Activated T-helper 1 cell treated with anti-CD3 and anti-CD28 coated beads, Interleukin-2, amount 50 U/mL, for 16 hours (primary cell): ENCODE data around the gene AGAP3.

Experiments
- DNase-seq, 2 donors: peaks; one replicate each; pipeline ENCODE4 v3.0.0-alpha.2; 2020; ENCODE audit warnings: low read depth in 1 of 2, low spot score in 1 of 2

Gene AGAP3

DNA sequence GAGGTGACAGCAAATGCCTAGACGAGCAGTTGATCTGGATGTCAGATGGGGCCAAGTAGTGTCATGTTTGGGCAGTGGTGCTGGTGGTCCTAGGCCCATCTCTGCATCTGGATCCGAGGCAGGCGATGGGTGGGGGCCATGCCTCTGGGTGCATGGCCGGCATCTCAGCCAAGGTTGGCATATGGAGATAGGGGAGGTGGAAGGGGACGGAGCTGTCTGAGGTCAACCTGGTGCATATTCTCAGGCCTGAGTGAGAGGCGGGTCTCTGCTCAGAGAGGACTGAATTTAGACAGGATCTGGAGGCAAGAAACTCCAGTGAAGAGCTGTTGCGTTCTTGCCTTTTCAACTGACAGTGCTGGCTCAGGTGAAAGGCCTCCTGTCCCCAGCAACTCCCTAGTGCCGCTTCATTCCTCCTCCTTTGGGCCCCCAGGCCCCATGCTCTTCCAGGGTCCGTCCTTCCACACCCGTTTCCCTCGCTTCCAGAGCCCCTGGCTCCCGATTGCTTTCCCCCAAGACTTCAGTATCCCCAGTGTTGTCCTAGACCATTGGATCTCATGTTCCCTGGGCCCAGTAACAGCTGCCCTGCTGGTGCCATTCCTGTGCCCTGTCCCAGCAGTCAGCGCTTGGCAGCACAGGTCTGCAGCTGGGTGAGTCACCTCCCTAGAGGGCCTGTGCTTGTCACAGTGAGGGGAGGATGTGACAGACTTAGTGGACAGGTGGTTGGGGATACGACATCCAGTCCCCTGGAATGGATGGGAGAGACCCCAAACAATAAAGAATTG, 48.7 kb downstream of the AGAP3 start:
- DNase-seq = no peak

DNA sequence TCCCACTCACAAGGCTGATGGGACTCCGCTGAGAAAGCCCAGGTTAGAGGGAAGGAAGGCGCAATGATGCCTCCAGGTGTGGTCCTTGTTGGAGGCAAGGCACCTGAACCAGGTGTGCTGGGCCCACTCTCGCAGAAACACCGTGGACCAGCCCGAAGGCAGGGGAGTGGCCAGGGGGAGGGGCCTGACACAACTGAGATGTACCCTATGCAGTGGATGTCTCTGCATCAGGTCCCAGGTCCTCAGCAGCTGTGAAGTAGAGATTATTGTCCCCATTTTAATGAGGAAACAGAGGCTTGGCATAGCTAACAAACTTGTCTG, 49.2 kb downstream of the AGAP3 start:
- DNase-seq = no peak

DNA sequence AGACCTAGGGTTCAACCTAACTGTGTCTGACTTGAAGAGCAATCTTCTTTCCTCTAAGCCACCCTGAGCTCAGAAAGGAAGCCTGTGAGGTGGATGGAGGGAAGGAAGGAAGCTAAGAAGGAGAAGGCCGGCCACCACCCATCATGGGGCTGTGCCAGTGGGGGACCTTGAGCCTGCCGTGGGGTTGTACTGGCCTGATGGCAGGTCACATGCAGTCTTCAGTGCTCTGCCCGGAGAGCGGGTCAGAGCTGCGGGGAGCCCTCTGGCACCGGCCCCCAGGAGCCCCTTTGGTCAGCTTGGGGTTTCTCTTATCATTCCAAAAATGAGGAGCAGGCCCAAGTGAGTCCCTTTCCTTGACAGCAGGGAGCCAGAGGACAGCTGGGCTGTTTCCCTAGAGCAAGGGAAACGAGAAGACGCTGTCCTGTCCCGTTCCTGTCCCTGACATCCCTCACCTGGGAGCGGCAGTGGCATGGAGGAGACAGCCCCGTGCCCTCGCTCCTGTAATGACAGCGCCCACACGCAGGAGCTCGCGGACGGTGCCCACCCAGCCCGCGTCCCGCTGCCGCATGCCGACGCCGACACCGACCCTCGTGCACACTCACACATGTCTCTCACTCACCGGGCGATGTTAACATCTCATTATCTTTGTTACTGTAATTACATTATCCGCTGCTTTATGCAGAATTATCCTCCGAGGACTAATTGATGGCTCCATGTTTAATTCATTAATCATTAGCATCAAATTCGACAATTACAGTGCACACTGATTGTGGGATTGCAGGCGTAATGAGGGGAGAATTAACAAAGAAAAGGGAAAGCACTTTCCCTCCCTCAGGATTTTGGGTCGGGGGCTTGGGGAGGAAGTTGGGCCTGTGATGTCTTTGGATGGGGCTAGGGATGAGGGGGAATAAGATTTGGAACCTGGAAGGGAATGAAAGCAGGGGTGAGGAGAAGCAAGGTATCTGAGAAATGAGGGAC, 49.9 kb downstream of the AGAP3 start:
- DNase-seq = no peak

DNA sequence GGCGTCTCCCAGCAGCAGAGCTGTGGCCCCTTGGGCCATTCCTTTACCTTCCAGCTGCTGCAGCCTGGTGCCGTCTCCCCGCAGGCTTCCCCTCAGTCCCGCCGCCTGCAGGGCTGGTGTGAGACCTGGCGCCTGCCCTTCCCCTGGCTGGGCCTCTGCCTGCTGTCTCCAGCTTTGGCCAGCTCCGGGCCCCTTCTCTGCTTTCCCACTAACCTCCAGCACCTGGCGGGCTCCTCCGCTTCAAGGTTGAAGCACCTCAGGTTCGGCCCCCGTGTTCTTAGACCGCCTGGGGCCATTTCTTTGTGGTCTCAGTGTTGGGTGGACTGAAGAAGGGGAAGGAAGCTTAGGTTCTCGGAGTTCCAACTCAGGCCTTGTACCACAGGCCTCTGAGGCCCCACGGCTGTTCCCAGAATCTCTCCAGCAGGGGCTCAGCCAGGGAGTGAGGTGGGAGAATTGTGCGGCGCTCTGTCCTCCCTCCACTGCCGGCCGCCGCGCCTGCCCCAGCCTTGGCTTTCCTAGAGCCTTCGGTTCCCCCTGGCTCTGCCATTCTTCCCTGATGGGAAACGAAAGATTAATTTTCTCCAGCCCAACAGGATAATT, 50.9 kb downstream of the AGAP3 start:
- no peak for DNase-seq

DNA sequence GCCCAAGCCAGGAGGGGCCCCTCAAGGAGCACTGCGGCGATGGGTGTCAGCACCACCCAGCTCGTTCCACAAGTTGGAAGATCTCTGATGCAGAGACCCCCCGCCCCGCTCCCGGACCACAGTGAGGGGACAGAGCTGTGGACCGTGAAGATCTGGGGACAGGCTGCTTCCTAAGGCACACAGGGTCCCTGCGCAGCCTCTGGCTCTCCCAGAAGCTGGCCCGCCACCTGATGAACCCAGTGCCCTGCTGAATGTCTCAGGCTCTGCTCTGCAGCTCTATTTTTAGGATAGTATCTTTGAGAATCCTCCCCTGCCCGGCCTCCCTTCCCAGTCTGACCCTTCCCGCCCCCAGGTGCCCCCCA, 51.5 kb downstream of the AGAP3 start:
- DNase-seq = no peak

DNA sequence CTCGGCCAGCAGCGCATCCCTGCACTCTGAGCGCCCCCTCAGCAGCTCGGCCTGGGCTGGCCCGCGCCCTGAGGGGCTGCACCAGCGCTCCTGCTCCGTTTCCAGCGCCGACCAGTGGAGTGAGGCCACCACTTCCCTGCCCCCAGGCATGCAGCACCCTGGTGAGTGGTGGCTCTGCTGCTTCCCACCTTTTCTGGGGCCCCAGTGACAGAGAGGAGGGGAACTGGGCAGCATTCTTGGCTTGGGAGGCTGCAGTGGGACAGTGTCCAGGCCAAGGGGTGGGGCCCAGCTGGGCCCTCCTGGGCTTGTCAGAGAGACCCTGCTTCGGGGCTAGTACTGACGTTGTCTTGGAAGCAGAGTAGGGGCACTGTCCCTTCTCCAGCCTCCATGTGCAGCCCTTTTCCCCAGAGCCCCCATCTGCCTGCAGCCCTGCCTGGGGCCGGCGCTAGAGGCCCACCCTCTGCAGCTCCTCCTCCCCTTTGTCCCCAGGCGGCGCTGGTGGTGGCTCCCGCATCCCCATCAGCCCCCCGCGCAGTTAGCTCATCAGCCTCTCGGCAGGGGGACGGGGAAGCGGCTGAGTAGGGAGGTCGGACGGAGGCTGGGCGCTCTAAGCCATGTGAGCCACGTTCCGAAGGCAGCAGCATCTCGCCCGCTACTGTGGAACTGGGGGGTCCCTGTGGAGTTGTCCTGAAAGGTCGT, 52.0 kb downstream of the AGAP3 start:
- DNase-seq = no peak

DNA sequence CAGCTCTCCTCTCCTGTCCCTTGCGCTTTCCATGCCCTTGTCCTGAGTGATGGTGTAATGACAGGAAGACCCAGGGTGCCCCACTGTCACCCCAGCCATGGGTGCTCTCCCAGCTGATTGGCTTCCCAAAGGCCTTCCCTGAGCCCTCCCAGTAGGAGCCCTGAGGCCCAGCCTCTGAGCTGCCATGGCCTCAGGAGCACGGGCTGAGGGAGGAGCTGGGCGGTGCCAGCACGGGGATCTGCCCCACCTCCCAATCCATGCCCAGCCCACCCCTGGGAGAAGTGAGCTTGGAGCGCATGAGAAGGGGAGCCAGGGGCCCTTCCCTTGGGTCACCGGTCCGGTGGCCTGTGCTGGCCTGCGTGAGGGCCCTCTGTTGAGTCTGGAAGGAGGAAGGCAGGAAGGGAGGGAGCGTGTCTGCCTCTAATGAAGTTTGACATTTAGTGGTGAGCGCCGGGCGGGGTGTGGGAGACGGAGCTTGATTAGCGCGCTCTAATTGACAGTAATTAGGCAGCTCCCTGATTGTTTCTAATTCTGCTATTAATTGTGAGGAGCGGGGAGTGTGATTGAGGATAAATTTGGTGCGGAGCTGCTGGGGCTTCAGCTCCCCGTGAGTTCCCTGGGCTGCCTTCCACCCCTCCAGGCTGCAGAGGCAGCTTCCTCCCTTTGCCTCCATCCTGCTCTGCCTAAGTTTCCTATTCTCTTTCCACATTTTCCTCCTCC, 53.0 kb downstream of the AGAP3 start:
- no peak for DNase-seq

DNA sequence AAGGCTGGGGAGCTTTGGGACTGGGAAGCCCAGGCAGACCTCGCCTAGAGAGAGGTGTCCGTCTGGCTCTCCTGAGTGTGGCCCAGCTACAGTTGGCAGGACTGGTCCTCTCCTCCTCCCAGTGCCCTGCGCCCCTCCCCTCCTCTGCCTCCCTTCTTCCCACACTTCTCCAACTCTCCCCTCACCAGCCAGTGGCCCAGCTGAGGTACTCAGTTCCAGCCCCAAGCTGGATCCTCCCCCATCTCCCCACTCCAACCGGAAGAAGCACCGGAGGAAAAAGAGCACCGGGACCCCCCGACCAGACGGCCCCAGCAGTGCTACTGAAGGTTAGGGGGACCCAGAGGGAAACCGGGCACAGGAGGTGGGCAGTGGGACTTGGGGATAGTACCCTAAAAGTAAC, 53.5 kb downstream of the AGAP3 start:
- no peak for DNase-seq

DNA sequence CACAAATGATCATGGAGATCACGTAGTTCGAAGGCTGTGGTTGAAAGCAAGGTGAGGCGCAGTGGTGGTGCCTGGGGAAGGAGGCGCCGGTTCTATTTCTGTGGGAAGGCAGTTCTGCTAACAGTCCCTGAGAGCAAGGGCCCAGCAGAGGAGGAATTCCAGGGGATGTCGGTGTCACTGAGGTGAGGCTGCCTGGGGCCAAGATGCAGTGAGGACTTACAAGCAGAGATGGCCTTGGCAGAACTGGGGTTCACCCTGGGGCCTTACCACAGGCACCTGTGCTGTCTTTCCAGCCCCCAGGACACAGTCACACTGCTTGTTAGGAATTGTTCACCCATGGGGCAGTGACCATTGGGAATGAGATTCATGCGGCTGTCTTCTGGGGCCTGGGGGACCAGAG, 54.6 kb downstream of the AGAP3 start:
- no peak for DNase-seq

DNA sequence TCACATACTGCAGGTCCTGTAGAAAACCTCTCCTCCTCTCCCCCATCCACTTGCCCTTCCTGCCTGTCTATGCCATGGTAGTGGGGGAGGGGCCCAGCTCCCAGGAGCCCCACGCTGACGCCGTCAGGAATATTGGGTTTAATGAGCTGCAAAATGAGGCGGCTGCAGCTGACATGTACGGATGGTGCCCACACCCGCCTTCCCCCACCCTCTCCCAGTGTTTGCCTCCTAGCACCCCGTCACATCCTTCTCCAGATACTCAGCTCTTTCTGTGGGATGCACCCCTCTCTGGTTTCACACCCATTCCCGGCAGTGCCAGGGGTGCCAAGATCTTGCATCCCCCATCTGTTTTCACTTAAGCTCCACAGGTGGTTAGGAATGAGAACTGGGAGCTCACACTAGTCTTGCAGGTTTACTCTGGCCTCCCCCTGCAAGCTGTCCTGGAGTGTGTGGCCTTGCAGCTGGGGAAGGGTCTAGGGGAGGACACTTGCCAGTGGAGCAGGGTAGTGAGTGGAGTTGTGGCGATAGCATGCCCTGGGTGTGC, 55.1 kb downstream of the AGAP3 start:
- DNase-seq = no peak

DNA sequence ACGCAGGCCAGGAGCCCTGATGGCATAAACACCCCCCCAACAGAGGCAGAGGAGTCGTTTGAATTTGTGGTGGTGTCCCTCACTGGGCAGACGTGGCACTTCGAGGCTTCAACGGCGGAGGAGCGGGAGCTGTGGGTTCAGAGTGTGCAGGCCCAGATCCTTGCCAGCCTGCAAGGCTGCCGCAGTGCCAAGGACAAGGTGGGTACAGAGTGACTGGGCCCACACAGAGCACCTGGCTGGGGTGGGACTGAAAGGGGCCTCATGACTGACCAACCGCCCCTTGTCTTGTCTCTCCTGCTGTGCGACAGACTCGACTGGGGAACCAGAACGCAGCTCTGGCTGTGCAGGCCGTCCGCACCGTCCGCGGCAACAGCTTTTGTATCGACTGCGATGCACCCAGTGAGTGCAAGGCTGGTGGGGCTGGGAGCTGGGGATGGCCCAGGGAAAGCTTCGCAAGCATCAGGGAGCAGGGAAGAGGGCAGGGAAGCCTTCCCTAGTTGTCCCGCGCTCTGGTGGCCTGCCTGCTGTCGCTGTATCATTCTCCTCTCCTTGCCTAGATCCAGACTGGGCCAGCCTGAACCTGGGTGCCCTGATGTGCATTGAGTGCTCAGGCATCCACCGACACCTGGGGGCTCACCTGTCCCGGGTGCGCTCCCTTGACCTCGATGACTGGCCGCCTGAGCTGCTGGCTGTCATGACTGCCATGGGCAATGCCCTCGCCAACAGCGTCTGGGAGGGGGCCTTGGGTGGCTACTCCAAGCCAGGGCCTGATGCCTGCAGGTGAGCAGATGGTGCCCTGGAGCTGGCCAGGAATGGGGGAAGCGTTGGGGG, 55.8 kb downstream of the AGAP3 start:
- no peak for DNase-seq

DNA sequence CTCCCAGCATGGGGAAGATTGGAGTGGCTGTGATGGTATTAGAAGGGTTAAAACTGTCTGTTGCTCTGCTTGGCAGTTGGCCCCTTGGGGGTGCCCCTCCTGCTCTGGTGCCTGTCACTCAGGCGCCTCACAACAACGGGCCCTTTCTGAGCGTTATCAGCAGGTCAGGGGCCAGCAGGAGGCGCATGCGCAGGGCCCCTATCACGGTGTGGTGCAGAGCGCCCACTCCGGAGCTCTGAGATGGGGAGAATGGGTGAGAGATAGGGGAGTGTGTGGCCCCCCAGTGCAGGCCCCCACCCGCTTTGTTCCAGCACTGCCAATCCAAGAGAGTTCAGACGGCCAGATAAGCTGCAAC, 56.4 kb downstream of the AGAP3 start:
- no peak for DNase-seq

DNA sequence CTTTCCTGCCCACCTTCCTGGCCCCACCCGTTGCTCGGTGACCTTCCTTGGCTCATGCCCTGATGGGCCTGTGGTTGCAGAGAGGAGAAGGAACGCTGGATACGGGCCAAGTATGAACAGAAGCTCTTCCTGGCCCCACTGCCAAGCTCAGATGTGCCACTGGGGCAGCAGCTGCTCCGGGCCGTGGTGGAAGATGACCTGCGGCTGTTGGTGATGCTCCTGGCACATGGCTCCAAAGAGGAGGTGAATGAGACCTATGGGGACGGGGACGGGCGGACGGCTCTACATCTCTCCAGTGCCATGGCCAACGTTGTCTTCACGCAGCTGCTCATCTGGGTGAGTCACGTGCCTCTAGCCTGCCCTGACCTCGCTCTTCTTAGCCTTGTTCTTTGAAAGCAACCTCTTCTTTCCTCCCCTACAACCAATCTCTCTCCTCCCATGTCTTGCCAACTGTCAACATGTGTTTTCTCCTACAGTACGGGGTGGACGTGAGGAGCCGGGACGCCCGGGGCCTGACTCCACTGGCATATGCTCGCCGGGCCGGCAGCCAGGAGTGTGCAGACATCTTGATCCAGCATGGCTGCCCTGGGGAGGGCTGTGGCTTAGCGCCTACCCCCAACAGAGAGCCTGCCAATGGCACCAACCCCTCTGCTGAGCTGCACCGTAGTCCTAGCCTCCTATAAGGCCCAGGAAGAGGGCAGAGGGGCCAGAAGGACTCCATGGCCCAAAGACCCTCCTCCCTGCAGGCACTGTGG, 57.2 kb downstream of the AGAP3 start:
- DNase-seq = no peak

DNA sequence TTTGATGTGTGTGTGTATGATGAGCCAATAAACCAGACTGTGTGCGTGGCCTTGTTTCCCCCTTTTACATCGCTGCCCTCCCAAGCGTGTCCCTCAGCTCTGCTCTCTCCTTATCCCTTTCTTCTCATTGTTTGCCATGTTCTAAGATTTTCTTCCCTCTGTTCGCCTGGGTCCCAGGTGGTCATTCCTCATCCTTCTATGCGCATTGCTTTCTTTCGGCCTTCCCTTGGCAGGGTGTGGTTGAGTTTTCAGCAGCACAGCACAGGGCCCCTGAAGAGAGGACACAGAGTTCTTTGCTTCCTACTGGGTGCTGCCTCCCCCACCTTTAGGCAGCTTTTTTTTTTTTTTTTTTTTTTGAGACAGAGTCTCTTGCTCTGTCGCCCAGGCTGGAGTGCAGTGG, 58.1 kb downstream of the AGAP3 start:
- no peak for DNase-seq

DNA sequence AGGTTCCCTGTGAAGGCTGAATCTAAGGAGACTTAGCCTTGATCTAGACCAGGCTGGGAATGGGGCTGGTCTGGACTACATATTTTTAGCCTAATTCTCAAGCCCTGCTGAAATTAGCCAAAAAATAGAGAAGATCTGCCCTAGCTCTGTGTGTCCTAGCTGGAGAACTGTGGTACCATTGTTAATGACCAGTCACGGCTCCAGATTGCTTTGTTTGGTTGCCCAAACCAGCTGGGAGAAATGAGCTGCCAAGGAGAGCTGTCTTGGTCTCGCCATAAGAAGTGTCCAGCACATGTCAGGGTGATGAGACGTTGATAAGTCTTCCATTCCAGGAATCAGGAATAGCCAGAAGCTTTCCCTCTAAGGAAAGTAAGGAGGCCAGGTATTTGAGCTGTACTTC, 60.5 kb downstream of the AGAP3 start:
- no peak for DNase-seq

DNA sequence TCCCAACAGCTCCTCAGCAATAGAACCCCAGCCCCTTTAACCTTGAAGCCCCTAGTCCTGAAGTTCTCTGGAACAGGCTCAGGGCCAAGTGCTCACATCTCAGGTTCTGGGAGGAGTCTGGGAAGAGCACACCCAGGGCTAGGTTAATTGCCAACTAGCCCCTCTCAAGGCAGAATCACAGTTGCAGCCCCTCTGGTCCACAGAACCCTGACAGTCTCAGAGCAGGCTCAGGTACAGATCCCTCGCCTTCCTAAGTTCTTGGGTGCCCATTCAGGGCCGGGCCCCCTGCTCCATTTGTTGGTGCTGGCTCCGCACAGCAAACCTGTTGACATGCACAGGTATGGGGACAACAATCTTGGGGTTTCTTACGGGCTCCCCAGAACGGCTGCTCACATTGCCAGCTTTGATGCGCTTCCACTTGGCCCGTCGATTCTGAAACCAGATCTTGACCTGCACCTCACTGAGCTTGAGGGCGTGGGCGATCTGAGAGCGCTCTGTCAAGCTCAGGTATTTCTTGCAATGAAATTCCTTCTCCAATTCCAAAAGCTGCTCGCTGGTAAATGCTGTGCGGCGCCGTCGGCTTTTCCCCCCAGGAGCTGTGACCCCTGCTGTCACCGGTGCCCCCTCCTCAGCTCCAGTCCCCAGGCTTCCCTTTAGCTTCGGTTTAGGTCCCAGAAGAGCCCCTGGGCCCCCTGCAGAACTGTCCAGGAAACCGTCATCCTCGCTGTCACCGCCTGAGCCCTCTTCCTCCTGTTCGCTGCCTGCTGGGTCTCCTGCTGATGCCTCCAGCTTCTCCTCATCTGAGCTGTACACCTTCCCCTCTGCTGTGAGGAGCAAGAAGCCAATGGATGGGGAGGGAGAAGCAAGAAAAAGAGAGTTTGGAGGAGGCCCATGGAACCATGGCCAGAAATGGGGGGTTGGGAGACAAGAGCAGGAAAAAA, 62.3 kb downstream of the AGAP3 start:
- no peak for DNase-seq

DNA sequence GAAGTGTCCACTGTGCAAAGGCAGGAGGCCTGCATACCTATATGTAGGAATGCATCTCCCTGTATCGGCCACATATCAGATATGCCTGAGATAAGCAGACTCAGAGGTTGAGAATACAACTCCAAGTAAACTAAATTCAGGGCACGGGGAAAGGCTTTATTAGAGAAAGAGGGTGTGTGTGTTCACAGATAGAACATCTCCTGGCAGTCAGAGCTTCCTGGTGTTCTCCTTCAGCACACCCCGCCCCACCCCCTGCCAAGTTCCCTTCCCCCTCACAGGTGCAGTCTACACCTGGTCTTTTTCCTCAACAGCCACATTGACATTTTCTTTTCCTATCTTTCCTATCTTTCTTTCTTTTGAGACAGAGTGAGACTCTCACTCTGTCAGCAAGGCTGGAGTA, 64.1 kb downstream of the AGAP3 start:
- DNase-seq = no peak
